Epithelial cell of proximal tubule (primary cell): ENCODE data around the gene CEACAM19. TPM values are rescaled to one million over a fixed set of nuclear protein-coding genes. Genes with fewer than 3 reads are reported as not detected.
"Not testable (repeated sequence)": the region's sequence is repeated elsewhere in the genome, so short reads cannot be mapped to it uniquely, and the experiment has no call there.

Experiments
- DNase-seq: peaks from one replicate; pipeline ENCODE4 v3.0.0-alpha.2; 2011; ENCODE audit warnings: low read depth
- H3K4me3 ChIP-seq: 2 replicates; pipeline ENCODE4 v1.5.1; 2011; ENCODE audit warnings: low read depth, mild to moderate bottlenecking, low read length
- total RNA-seq: library from RNA; depleted of rRNA; stranded (reverse); fragments of >200 nt; gene quantifications from 2 replicates; pipeline ENCODE4 v1.2.3, GENCODE V29; 2015
- TF ChIP-seq, protein P1 (sequence below): conservative IDR thresholded peaks from 2 replicates; pipeline ENCODE4 v1.5.1; 2012; ENCODE audit warnings: low read depth, mild to moderate bottlenecking, low read length

Gene CEACAM19
- total RNA-seq, 1 donor from 2014 or later = 2.7 TPM

DNA sequence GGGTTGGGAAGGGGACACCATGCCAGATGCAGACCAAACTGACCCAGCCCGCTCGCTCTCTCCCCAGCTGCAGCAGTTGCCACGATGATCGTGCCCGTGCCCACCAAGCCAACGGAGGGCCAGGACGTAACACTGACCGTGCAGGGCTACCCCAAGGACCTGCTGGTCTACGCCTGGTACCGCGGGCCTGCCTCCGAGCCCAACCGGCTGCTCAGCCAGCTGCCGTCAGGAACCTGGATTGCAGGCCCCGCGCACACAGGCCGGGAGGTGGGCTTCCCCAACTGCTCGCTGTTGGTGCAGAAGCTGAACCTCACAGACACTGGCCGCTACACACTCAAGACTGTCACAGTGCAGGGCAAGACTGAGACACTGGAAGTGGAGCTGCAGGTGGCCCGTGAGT is 36.5 kb downstream of the CEACAM19 start:
- H3K4me3 ChIP-seq = no peak overlapping the region
- TF ChIP-seq, protein P1, sequence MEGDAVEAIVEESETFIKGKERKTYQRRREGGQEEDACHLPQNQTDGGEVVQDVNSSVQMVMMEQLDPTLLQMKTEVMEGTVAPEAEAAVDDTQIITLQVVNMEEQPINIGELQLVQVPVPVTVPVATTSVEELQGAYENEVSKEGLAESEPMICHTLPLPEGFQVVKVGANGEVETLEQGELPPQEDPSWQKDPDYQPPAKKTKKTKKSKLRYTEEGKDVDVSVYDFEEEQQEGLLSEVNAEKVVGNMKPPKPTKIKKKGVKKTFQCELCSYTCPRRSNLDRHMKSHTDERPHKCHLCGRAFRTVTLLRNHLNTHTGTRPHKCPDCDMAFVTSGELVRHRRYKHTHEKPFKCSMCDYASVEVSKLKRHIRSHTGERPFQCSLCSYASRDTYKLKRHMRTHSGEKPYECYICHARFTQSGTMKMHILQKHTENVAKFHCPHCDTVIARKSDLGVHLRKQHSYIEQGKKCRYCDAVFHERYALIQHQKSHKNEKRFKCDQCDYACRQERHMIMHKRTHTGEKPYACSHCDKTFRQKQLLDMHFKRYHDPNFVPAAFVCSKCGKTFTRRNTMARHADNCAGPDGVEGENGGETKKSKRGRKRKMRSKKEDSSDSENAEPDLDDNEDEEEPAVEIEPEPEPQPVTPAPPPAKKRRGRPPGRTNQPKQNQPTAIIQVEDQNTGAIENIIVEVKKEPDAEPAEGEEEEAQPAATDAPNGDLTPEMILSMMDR = no peak
- no peak for DNase-seq

DNA sequence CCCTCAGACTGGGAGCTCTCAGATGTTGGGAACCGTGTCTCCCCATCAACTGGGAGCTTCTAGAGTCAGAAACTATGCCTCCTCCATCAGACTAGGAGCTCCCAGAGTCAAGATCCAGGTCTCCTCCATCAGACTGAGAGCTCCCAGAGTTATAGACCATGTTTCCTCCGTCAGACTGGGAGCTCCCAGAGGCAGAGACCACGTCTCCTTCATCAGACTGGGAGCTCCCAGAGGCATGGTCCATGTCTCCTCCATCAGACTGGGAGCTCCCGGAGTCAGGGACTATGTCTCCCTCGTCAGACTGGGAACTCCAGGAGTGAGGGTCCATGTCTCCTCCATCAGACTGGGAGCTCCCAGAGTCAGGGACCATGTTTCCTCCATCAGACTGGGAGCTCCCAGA is 37.7 kb downstream of the CEACAM19 start:
- no peak for DNase-seq
- TF ChIP-seq, protein P1 = no peak
- H3K4me3 ChIP-seq = no peak overlapping the region

DNA sequence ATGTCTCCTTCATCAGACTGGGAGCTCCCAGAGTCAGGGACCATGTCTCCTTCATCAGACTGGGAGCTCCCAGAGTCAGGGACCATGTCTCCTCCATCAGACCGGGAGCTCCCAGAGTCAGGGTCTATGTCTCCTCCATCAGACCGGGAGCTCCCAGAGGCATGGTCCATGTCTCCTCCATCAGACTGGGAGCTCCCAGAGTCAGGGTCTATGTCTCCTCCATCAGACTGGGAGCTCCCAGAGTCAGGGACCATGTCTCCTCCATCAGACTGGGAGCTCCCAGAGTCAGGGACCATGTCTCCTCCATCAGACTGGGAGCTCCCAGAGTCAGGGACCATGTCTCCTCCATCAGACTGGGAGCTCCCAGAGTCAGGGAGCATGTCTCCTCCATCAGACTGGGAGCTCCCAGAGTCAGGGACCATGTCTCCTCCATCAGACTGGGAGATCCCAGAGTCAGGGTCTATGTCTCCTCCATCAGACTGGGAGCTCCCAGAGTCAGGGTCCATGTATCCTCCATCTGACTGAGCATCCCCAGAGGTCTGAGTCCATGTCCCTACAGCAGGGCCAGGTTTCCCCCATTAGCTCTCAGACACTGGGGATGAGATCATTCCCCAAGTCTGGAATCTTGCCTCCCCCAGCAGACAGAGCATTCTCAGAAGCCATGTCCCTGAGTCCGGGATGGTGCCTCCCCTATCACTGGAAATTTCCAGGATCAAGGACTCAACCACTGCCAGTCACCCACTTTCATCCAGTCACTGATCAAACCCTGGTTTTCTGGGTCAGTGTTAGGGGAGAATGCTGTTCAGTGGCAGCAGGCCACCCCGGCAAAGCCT is 38.4 kb downstream of the CEACAM19 start:
- not testable (repeated sequence) for H3K4me3 ChIP-seq

DNA sequence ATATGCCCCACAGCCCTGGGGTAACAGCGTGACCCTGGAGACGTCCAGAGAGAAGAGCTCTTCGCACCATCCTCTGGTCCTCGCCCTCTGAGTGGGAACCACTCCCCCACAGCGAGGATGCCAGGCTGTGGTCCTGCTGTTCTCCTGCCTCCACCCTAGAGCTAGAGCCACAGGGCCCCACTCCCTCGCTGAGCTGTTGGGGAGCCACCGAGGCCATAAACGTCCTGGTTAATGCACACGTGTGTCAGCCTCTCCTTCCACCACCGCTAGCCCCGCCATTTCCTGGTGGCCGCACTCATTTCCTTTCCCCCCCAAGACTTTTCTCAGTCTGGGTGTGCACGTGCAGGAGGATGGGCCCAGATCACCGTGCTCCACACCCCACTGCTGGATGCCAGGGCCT is 39.2 kb downstream of the CEACAM19 start:
- TF ChIP-seq, protein P1 = no peak
- no peak for DNase-seq
- H3K4me3 ChIP-seq = no peak overlapping the region

More for the DNA sequence above, 38.4 kb downstream of the CEACAM19 start:
- not testable (repeated sequence) for DNase-seq

DNA sequence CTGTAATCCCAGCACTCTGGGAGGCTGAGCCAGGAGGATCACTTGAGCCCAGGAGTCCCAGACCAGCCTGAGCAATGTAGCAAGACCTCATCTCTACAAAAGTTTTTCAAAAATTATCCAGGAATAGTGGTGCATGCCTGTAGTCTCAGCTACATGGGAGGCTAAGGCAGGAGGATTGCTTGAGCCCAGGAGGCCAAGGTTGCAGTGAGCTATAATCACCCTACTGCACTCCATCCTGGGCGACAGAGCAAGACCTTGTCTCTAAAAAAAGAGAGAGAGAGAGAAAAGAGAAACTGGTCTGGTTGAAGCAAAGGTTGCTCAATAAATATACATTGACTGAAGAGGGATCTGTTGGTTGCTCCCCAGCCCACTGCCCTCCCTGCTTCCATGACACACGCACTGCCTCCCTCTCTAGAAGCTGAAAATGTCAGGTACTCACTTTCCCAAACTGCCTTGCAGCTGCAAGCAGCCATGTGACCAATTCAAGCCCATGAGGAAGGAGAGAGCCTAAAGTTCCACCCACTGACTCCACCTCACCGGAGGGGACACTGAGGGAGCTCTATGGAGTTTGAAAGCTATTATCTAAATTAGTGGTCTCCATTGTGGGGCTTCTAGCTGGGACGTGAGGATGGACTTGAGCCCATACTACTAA is 41.7 kb downstream of the CEACAM19 start:
- TF ChIP-seq, protein P1 = no peak
- no peak for DNase-seq
- H3K4me3 ChIP-seq = no peak overlapping the region

DNA sequence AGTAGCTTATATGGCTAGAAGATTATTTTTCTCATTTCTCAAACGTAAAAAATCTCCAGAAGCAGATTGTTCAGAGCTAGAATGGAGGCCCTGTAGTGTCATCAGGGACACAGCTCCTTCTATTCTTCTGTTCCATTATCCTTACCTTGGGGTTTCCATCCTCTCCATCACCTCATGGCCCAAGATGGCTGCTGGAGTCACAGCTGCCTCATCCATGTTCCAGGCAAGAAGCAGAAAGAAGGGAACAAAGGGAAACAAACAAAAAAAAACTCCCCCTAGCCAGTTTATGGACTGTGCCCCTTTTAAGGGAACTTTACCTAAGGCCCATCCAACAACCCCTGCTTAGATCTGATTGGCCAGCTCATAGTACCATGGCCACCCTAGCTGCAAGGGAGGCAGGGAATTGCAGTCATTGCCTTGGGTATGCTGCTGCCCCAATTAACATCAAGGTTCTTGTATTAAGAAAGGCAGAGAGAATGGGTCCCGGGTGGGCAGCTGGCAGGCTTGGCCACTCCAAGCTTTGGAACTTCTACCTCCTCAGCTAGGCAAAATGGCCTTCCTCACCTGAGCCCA is 43.4 kb downstream of the CEACAM19 start:
- TF ChIP-seq, protein P1 = no peak
- no peak overlapping the region for H3K4me3 ChIP-seq
- no peak for DNase-seq

DNA sequence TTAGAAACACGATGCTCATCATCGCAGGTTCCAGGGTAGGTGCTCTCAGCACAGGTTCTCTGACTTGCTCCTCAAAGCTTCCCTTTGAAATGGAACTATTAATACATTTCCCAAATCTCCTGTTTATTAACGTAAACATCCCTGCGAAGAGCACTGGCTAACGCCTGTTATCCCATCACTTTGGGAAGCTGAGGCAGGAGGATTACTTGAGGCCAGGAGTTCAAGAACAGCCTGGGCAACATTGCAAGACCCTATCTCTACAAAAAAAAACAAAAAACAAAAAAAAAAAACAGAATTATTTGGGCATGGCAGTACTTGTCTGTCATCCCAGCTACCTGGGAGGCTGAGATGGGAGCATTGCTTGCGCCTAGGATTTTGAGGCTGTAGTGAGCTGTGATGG is 46.3 kb downstream of the CEACAM19 start:
- no peak for DNase-seq
- TF ChIP-seq, protein P1 = no peak
- no peak overlapping the region for H3K4me3 ChIP-seq
